ENCODE data around the gene HTRA3. TPM values are rescaled to one million over a fixed set of nuclear protein-coding genes. Genes with fewer than 3 reads are reported as not detected.

The HTRA3 gene
- total RNA-seq, 1 donor from 2014 or later = 35.2 TPM

GRCh38 chr4:8289956-8290700 is 20.6 kb downstream of the HTRA3 start:
- Mint-ChIP-seq H3K27me3 (ENCODE audit: low read depth, unreplicated experiment) (peaks cover 16% of the 10 kb centered on the region), H3K4me3 (ENCODE audit: unreplicated experiment) (no peak overlapping the region), H3K36me3 (ENCODE audit: low read depth, unreplicated experiment) (peaks cover 35% of the 10 kb centered on the region), H3K27ac (ENCODE audit: unreplicated experiment) (no peak overlapping the region), H3K4me1 (ENCODE audit: low read depth, unreplicated experiment) (no peaks in the 10 kb centered on the region), H3K9me3 (ENCODE audit: unreplicated experiment) (peaks cover 2% of the 10 kb centered on the region)
- H3K4me3 ChIP-seq (ENCODE audit: insufficient read depth, low read depth, low read length) = no peak overlapping the region
- H2AFZ ChIP-seq (ENCODE audit: low read depth, low read length) = no peak overlapping the region
- H3K4me1 ChIP-seq (ENCODE audit: insufficient read depth, low read length) = no peaks in the 10 kb centered on the region
- DNase-seq (ENCODE audit: low read depth) = no peak
- H3K4me2 ChIP-seq (ENCODE audit: low read length) = no peak overlapping the region
- H3K9ac ChIP-seq (ENCODE audit: low read length) = no peak overlapping the region
- no peaks in the 10 kb centered on the region for H3K27me3 ChIP-seq (ENCODE audit: insufficient read depth, low read length)
- no peak overlapping the region for H3K27ac ChIP-seq (ENCODE audit: low read depth, low read length)
- H3K9me3 ChIP-seq (ENCODE audit: insufficient read depth, low read depth, low read length) = no peaks in the 10 kb centered on the region
- TF ChIP-seq CTCF (IDR thresholded peaks at IDR 0.05; ENCODE audit: insufficient read depth, low read depth, low read length) (no peak), EZH2 (IDR thresholded peaks at IDR 0.05; ENCODE audit: insufficient read depth, low read length) (no peak)
- no peaks in the 10 kb centered on the region for H3K79me2 ChIP-seq (ENCODE audit: insufficient read depth, low read length)
- H3K36me3 ChIP-seq (ENCODE audit: insufficient read depth, low read length) = no peaks in the 10 kb centered on the region
- no peak for FAIRE-seq
- no peaks in the 10 kb centered on the region for H4K20me1 ChIP-seq (ENCODE audit: insufficient read depth, low read length)

GRCh38 chr4:8290701-8290970 is 21.1 kb downstream of the HTRA3 start:
- H4K20me1 ChIP-seq (ENCODE audit: insufficient read depth, low read length) = no peaks in the 10 kb centered on the region
- Mint-ChIP-seq H3K4me3 (ENCODE audit: unreplicated experiment) (no peak overlapping the region), H3K36me3 (ENCODE audit: low read depth, unreplicated experiment) (peaks cover 34% of the 10 kb centered on the region), H3K4me1 (ENCODE audit: low read depth, unreplicated experiment) (no peaks in the 10 kb centered on the region), H3K9me3 (ENCODE audit: unreplicated experiment) (no peaks in the 10 kb centered on the region), H3K27ac (ENCODE audit: unreplicated experiment) (no peak overlapping the region), H3K27me3 (ENCODE audit: low read depth, unreplicated experiment) (peaks cover 13% of the 10 kb centered on the region)
- H3K27me3 ChIP-seq (ENCODE audit: insufficient read depth, low read length) = no peaks in the 10 kb centered on the region
- no peak for DNase-seq (ENCODE audit: low read depth)
- TF ChIP-seq EZH2 (IDR thresholded peaks at IDR 0.05; ENCODE audit: insufficient read depth, low read length) = no peak
- no peak for TF ChIP-seq CTCF (IDR thresholded peaks at IDR 0.05; ENCODE audit: insufficient read depth, low read depth, low read length)
- H3K9ac ChIP-seq (ENCODE audit: low read length) = no peak overlapping the region
- no peaks in the 10 kb centered on the region for H3K36me3 ChIP-seq (ENCODE audit: insufficient read depth, low read length)
- H3K9me3 ChIP-seq (ENCODE audit: insufficient read depth, low read depth, low read length) = no peaks in the 10 kb centered on the region
- no peak overlapping the region for H3K27ac ChIP-seq (ENCODE audit: low read depth, low read length)
- H3K4me3 ChIP-seq (ENCODE audit: insufficient read depth, low read depth, low read length) = no peak overlapping the region
- H3K4me2 ChIP-seq (ENCODE audit: low read length) = no peak overlapping the region
- FAIRE-seq = no peak
- H2AFZ ChIP-seq (ENCODE audit: low read depth, low read length) = no peak overlapping the region
- H3K4me1 ChIP-seq (ENCODE audit: insufficient read depth, low read length) = no peaks in the 10 kb centered on the region
- H3K79me2 ChIP-seq (ENCODE audit: insufficient read depth, low read length) = no peaks in the 10 kb centered on the region

- Histone ChIP-seq H3K9ac (ENCODE audit: low read length) (no peak overlapping the region), H3K9me3 (ENCODE audit: insufficient read depth, low read depth, low read length) (no peaks in the 10 kb centered on the region), H3K4me3 (ENCODE audit: insufficient read depth, low read depth, low read length) (no peak overlapping the region), H3K4me2 (ENCODE audit: low read length) (no peak overlapping the region), H3K4me1 (ENCODE audit: insufficient read depth, low read length) (no peaks in the 10 kb centered on the region), H3K27ac (ENCODE audit: low read depth, low read length) (no peak overlapping the region), H2AFZ (ENCODE audit: low read depth, low read length) (no peak overlapping the region), H3K79me2 (ENCODE audit: insufficient read depth, low read length) (no peaks in the 10 kb centered on the region), H3K27me3 (ENCODE audit: insufficient read depth, low read length) (no peaks in the 10 kb centered on the region), H4K20me1 (ENCODE audit: insufficient read depth, low read length) (no peaks in the 10 kb centered on the region), H3K36me3 (ENCODE audit: insufficient read depth, low read length) (no peaks in the 10 kb centered on the region)
- H3K36me3 Mint-ChIP-seq (ENCODE audit: low read depth, unreplicated experiment) = peaks cover 34% of the 10 kb centered on the region
- no peak overlapping the region for H3K4me3 Mint-ChIP-seq (ENCODE audit: unreplicated experiment)
- DNase-seq (ENCODE audit: low read depth) = no peak
- no peak overlapping the region for H3K27ac Mint-ChIP-seq (ENCODE audit: unreplicated experiment)
- TF ChIP-seq EZH2 (IDR thresholded peaks at IDR 0.05; ENCODE audit: insufficient read depth, low read length) (no peak), CTCF (IDR thresholded peaks at IDR 0.05; ENCODE audit: insufficient read depth, low read depth, low read length) (no peak)
- no peaks in the 10 kb centered on the region for H3K9me3 Mint-ChIP-seq (ENCODE audit: unreplicated experiment)
- peaks cover 13% of the 10 kb centered on the region for H3K27me3 Mint-ChIP-seq (ENCODE audit: low read depth, unreplicated experiment)
- no peak for FAIRE-seq
- no peaks in the 10 kb centered on the region for H3K4me1 Mint-ChIP-seq (ENCODE audit: low read depth, unreplicated experiment)
Measured at GRCh38 chr4:8291036-8291682, 21.6 kb downstream of the HTRA3 start.

All from astrocyte (in vitro differentiated cells and primary cell).